ENCODE results near the gene ITIH6.
"Not testable (repeated sequence)": the region's sequence is repeated elsewhere in the genome, so short reads cannot be mapped to it uniquely, and the experiment has no call there.

ITIH6 gene

DNA sequence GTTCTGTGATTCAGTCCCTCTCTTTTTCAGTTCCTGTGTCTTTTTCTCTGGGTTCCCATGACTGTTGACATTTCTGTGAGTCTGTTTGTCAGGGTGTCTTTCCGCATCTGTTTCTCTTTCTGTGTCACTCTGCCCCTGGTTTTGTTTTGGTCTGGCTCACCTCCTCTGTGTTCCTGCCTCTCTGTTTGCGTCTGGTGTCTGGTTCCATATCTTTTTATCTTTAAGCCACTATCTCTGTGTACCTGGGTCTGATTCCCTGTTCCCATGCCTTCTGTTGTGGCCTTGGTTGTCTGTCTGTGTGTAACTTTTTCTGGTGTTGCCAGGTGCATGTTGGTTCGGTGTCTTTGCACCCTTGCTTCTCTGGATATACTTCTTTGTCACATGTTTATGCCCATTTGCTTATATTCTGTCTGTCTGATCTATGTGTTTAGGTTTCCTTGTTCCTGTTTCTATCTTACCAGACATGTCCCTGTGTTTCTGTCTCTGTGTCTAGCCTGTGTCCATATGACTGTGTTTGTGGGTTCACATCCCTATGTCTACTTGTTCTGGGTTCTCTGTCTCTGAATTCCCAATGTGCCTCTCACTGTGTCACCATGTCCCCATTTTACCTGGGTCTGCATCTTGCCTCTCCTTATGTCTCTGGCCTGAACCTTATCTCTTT, 50.2 kb downstream of the ITIH6 start:
- in situ Hi-C loops (cut with MboI; ENCODE audit: low pct_unique_long_range_greater_than_20kb, low sequenced_read_pairs), result no loop called here
- no peak for DNase-seq

DNA sequence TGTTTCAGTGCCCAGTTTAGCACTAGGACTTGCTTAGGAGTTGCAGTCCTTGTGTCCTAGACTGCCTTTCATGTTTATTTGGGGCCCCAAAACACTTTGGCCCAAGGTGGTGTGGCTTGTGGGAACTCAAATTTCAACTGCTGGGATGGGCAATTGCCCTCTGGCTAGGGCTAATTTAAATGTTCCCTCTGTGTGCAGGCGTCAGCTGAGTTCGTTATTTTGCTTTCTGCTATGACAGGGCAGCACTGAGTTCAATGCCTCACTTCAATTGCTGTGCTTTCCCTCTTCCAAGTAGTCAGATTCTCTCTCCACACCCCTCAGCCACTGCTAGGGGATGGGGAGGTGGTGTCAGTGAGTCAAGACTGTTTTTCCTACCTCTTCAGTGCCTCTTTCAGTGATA, 51.1 kb downstream of the ITIH6 start:
- in situ Hi-C loops (cut with MboI; ENCODE audit: low pct_unique_long_range_greater_than_20kb, low sequenced_read_pairs), result no loop called here
- no peak for DNase-seq

DNA sequence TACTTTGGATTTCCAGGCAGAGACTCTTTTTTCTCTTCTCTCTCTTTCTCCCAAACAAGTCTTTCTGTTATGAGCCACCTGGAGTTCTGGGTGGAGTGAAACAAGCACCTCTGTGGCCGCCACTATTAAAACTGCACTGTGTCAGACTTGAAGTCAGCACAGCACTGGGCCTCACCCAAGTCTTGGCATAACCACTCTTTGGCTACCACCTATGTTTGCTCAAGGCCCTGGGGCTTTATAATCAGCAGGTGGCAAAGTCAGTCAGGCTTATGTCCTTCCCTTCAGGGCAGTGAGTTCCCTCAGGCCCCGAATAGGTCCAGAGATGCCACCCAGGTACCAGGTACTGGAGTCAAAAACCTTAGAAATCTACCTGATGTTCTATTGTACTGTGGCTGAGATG, 52.4 kb downstream of the ITIH6 start:
- no peak for DNase-seq
- in situ Hi-C loops (cut with MboI; ENCODE audit: low pct_unique_long_range_greater_than_20kb, low sequenced_read_pairs), result no loop called here

DNA sequence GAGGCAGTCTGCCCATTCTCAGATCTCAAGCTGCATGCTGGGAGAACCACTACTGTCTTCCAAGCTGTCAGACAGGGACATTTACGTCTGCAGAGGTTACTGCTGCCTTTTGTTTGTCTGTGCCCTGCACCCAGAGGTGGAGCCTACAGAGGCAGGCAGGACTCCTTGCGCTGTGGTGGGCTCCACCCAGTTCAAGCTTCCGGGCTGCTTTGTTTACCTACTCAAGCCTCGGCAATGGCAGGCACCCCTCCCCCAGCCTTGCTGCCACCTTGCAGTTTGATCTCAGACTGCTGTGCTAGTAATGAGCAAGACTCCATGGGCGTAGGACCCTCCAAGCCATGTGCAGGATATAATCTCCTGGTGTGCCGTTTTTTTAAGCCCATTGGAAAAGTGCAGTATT, 59.5 kb downstream of the ITIH6 start:
- in situ Hi-C loops (cut with MboI; ENCODE audit: low pct_unique_long_range_greater_than_20kb, low sequenced_read_pairs); DNase-seq: not testable (repeated sequence)

DNA sequence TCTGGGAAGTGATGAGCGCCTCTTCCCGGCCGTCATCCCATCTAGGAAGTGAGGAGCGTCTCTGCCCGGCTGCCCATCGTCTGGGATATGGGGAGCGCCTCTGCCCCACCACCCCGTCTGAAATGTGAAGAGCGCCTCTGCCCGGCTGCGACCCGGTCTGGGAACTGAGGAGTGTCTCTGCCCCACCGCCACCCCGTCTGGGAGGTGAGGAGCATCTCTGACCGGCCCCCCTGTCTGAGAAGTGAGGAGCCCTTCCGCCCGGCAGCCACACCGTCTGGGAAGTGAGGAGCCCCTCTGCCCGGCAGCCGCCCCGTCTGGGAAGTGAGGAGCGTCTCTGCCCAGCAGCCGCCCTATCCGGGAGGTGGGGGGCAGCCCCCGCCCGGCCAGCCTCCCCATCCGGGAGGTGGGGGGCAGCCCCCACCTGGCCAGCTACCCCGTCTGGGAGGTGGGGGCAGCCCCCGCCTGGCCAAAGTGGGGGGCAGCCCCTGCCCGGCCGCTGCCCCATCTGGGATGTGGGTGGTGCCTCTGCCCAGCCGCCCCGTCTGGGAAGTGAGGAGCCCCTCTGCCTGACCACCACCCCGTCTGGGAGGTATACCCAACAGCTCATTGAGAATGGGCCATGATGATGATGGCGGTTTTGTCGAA, 61.6 kb downstream of the ITIH6 start:
- in situ Hi-C loops (cut with MboI; ENCODE audit: low pct_unique_long_range_greater_than_20kb, low sequenced_read_pairs); DNase-seq: not testable (repeated sequence)

DNA sequence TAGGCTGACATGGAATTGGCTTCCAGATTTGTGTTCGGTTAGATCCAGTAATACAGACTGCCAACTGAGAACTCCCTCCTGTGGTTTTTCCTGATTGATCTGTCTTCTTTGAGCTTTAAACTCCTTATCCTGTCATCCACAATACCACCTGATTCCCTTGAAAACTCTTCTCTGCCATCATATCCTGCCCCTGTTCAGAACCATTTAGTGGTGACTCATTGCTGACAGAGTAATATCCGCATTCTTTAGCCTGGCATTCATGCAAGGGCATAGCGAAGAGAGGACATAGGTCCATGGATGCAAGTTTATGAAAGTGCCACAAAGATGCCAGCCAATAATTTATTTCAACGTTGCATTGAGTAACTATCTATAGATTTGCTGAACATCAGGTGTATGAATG, 76.6 kb downstream of the ITIH6 start:
- in situ Hi-C loops (cut with MboI; ENCODE audit: low pct_unique_long_range_greater_than_20kb, low sequenced_read_pairs), result no loop called here
- no peak for DNase-seq

DNA sequence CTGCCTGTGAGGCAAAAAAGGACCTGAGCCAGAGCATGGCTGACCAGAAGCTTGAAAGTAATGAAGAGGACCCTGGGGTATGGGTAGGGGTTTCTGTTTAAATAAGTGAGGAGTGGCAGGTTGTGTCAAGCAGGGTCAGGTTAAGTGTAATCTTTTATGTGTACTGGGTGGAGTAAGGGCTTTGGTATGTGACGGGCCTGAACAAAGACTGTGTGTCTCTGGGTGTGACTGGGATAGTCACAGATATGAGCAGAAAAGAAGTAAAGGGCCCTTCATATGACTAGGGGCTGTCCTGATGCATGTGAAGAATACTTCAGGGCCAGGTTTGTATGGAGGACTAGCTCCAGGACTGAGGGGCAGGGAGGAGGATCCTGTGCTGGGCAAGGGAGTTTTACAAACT, 82.4 kb downstream of the ITIH6 start:
- DNase-seq, result no peak
- in situ Hi-C loops (cut with MboI; ENCODE audit: low pct_unique_long_range_greater_than_20kb, low sequenced_read_pairs), result no loop called here

DNA sequence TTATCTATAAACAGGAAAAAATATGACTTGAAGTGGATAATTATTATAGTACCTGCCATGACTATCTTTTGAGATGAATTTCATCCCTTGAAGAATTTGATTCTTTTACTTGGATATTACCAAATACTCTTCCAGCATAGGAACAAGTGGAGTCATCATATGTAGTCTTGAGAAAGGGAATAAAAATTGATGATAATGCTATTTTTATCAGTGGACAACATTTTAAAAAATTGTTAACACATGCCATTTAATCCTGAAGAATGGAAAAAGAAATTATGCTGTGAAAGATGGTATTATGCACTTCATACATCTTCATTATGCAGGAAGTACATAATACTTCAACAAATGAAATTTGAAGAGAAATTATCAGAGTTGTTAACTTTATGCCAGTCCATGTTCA, 83.6 kb downstream of the ITIH6 start:
- DNase-seq, result no peak
- in situ Hi-C loops (cut with MboI; ENCODE audit: low pct_unique_long_range_greater_than_20kb, low sequenced_read_pairs), result no loop called here

DNA sequence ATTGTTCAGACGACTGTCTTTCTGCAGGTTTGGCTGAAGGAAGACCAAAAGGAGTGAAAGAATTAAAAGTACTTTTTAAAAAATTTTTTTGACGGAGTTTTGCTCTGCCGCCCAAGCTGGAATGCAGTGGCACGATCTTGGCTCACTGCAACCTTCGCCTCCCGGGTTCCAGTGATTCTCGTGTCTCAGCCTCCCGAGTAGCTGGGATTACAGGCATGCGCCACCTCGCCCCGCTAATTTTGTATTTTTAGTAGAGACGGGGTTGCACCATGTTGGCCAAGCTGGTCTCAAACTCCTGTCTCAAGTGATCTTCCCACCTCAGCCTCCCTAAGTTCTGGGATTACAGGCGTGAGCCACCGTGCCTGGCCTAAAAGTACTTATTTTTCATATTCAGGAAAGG, 86.3 kb downstream of the ITIH6 start:
- no peak for DNase-seq
- in situ Hi-C loops (cut with MboI; ENCODE audit: low pct_unique_long_range_greater_than_20kb, low sequenced_read_pairs), result no loop called here

DNA sequence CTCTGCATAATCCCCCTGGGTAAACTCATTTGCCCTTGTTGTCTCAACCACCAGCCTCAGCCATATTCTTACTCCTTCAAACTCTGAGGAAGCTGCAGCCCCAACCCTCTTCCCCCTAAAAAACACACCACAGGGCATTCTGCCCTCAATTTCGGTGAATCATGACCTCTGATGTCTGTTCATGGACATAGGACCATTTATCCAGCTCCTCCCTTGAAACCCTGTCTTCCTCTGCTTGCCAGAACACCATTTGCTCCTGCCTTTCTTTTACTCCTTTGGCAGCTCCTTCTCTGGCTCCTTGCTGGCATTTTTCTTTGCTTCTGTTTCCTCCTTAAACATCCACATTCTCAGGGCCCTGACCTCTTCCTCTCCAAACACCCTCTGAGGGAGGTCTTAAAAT, 87.1 kb downstream of the ITIH6 start:
- DNase-seq, result no peak
- in situ Hi-C loops (cut with MboI; ENCODE audit: low pct_unique_long_range_greater_than_20kb, low sequenced_read_pairs), result no loop called here

DNA sequence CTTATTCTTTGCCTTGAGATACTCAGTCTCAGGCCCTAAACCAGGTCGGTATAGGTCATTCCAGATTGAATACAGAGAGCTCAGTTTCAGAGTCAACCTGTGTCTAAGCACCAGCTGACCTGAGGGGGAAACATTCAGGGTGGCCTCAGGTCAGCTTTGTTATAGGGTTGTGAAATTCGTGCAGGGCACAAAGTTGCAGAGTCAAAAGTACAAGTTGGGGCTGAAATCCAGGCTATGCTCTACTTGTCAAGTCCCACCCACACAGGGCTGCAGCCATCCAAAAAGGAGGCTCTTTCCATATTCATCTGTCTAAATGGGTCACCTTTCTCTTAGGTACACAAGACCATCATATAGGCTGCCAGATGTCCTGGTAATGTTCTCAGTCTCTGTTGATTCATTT, 89.7 kb downstream of the ITIH6 start:
- DNase-seq, result no peak

More for the DNA sequence above, 89.7 kb downstream of the ITIH6 start:
- in situ Hi-C loops (cut with MboI; ENCODE audit: low pct_unique_long_range_greater_than_20kb, low sequenced_read_pairs), result no loop called here
